Measurements from ENCODE around the gene TCF4.

Gene TCF4

GRCh38 chr18:55275039-55275901 lies 312.7 kb downstream of the TCF4 start:
- TF ChIP-seq CSRNP3 (CRISPR knock-in tag; IDR thresholded peaks at IDR 0.05) (no peak), ESRRG (CRISPR knock-in tag; IDR thresholded peaks at IDR 0.05) (no peak), ZFP30 (CRISPR knock-in tag; IDR thresholded peaks at IDR 0.05) (no peak), CSDC2 (CRISPR knock-in tag; IDR thresholded peaks at IDR 0.05) (0 out of 2 replicates have a peak, but pooled peaks have one; percentile 26), ZFP3 (CRISPR knock-in tag; IDR thresholded peaks at IDR 0.05) (peak; percentile 72), TSHZ2 (CRISPR knock-in tag; IDR thresholded peaks at IDR 0.05) (no peak), SNAI2 (CRISPR knock-in tag; IDR thresholded peaks at IDR 0.05) (peak; percentile 74; the same call in 1 of the 2 replicates), TCF4 (CRISPR knock-in tag; IDR thresholded peaks at IDR 0.05; ENCODE audit: borderline replicate concordance) (no peak), POU6F1 (CRISPR knock-in tag; IDR thresholded peaks at IDR 0.05; ENCODE audit: borderline replicate concordance, low read depth) (no peak)
- ATAC-seq, result peak; percentile 95

GRCh38 chr18:55272510-55273243 lies 315.3 kb downstream of the TCF4 start:
- ATAC-seq, result no peak

More at GRCh38 chr18:55272510-55273243, 315.3 kb downstream of the TCF4 start:
- no peak for TF ChIP-seq CSRNP3 (CRISPR knock-in tag; IDR thresholded peaks at IDR 0.05)
- no peak for TF ChIP-seq CREB5 (CRISPR knock-in tag; IDR thresholded peaks at IDR 0.05; ENCODE audit: low read depth)
- no peak for TF ChIP-seq ZNF8 (CRISPR knock-in tag; IDR thresholded peaks at IDR 0.05)
- no peak for TF ChIP-seq SNAI2 (CRISPR knock-in tag; IDR thresholded peaks at IDR 0.05)
- TF ChIP-seq ARNTL (CRISPR knock-in tag; IDR thresholded peaks at IDR 0.05; ENCODE audit: borderline replicate concordance, low read depth), result no peak
- no peak for TF ChIP-seq POU6F1 (CRISPR knock-in tag; IDR thresholded peaks at IDR 0.05; ENCODE audit: borderline replicate concordance, low read depth)

Data from SK-N-SH treated with all-trans-retinoic acid at 6 μM for 48 hours (cell line).